HEK293 (cell line): ENCODE measurements around the gene THSD4.

Experiments
- CTCF ChIA-PET: fragments of 350-600 bp; formaldehyde crosslinking; extraction: SDS; loops from one replicate; lab custom pipeline; 2021; ENCODE audit warnings: antibody characterized with exemption; lab: Yijun Ruan, JAX
- POLR2A ChIA-PET: fragments of 300-600 bp; formaldehyde crosslinking; extraction: SDS; loops from one replicate; lab custom pipeline; 2020; ENCODE audit warnings: antibody characterized with exemption, inconsistent platforms; lab: Yijun Ruan, JAX
- H3K27ac ChIP-seq: fragments of 200-500 bp; sonication (Bioruptor generic); 2 replicates; pipeline ENCODE4 v1.5.1; 2014; ENCODE audit warnings: low read depth, low read length, control low read depth, inconsistent platforms; ENCODE audit errors: extremely low read depth
- H3K36me3 ChIP-seq, 2 experiments: fragments of 200-500 bp in 1 of 2; sonication (Bioruptor generic) in 1 of 2; 1 replicate in 1 of 2; 2 replicates in 1 of 2; pipeline ENCODE4 v1.5.1; 2014 to 2017; ENCODE audit warnings: inconsistent platforms in 2 of 2, low read length in 2 of 2; ENCODE audit not compliant: control insufficient read depth in 2 of 2, insufficient read depth in 1 of 2
- H3K4me1 ChIP-seq: fragments of 200-500 bp; sonication (Bioruptor generic); 2 replicates; pipeline ENCODE4 v1.5.1; 2014; ENCODE audit warnings: mild to moderate bottlenecking, low read length, inconsistent platforms; ENCODE audit not compliant: control insufficient read depth, insufficient read depth
- H3K4me3 ChIP-seq: 2 replicates; pipeline ENCODE4 v1.5.1; 2011; ENCODE audit warnings: low read depth, mild to moderate bottlenecking, control low read depth, low read length, moderate library complexity
- H3K9me3 ChIP-seq: fragments of 200-500 bp; sonication (Bioruptor generic); 2 replicates; pipeline ENCODE4 v1.5.1; 2014; ENCODE audit warnings: low read depth, low read length, inconsistent platforms; ENCODE audit not compliant: control insufficient read depth, insufficient read depth
- ELK4 ChIP-seq: IDR thresholded peaks from 2 replicates; pipeline ENCODE4 v1.6.1; 2011; ENCODE audit warnings: mild to moderate bottlenecking, low read depth, low read length, borderline replicate concordance
- GLIS2 ChIP-seq: fragments of 450-650 bp; formaldehyde crosslinking; IDR thresholded peaks from 2 replicates; pipeline ENCODE4 v1.5.1; 2016; ENCODE audit warnings: missing biosample characterization, missing genetic modification characterization
- OVOL3 ChIP-seq: fragments of 450-650 bp; formaldehyde crosslinking; IDR thresholded peaks from 2 replicates; pipeline ENCODE4 v1.5.1; 2016; ENCODE audit warnings: missing biosample characterization, missing genetic modification characterization
- PRDM2 ChIP-seq: fragments of 450-650 bp; formaldehyde crosslinking; IDR thresholded peaks from 2 replicates; pipeline ENCODE4 v1.5.1; 2016; ENCODE audit warnings: missing biosample characterization, missing genetic modification characterization, borderline replicate concordance
- ZBTB20 ChIP-seq: fragments of 450-650 bp; formaldehyde crosslinking; IDR thresholded peaks from 2 replicates; pipeline ENCODE4 v1.5.1; 2016; ENCODE audit warnings: missing biosample characterization, missing genetic modification characterization
- ZBTB44 ChIP-seq: fragments of 450-650 bp; IDR thresholded peaks from 2 replicates; pipeline ENCODE4 v1.5.1; 2018; ENCODE audit warnings: missing biosample characterization, mild to moderate bottlenecking, missing genetic modification characterization
- ZEB2 ChIP-seq: fragments of 450-650 bp; formaldehyde crosslinking; IDR thresholded peaks from 2 replicates; pipeline ENCODE4 v1.5.1; 2016; ENCODE audit warnings: missing biosample characterization, missing genetic modification characterization
- ZFHX2 ChIP-seq: fragments of 450-650 bp; formaldehyde crosslinking; conservative IDR thresholded peaks from 2 replicates; pipeline ENCODE4 v1.5.1; 2016; ENCODE audit warnings: missing biosample characterization, missing genetic modification characterization
- ZFP69B ChIP-seq: fragments of 450-650 bp; formaldehyde crosslinking; IDR thresholded peaks from 2 replicates; pipeline ENCODE4 v1.5.1; 2016; ENCODE audit warnings: missing biosample characterization, missing genetic modification characterization
- ZNF132 ChIP-seq: fragments of 450-650 bp; formaldehyde crosslinking; IDR thresholded peaks from 2 replicates; pipeline ENCODE4 v1.5.1; 2017; ENCODE audit warnings: missing biosample characterization, missing genetic modification characterization, borderline replicate concordance
- ZNF157 ChIP-seq: fragments of 450-650 bp; formaldehyde crosslinking; IDR thresholded peaks from 2 replicates; pipeline ENCODE4 v1.5.1; 2016; ENCODE audit warnings: missing biosample characterization, missing genetic modification characterization
- ZNF169 ChIP-seq: fragments of 450-650 bp; formaldehyde crosslinking; IDR thresholded peaks from 2 replicates; pipeline ENCODE4 v1.5.1; 2016; ENCODE audit warnings: missing biosample characterization, missing genetic modification characterization
- ZNF223 ChIP-seq: fragments of 450-650 bp; formaldehyde crosslinking; IDR thresholded peaks from 2 replicates; pipeline ENCODE4 v1.5.1; 2016; ENCODE audit warnings: missing biosample characterization, missing genetic modification characterization
- ZNF26 ChIP-seq: fragments of 450-650 bp; formaldehyde crosslinking; IDR thresholded peaks from 2 replicates; pipeline ENCODE4 v1.5.1; 2016; ENCODE audit warnings: missing biosample characterization, missing genetic modification characterization
- ZNF626 ChIP-seq: fragments of 450-650 bp; sonication (Bioruptor Pico); formaldehyde crosslinking; IDR thresholded peaks from 2 replicates; pipeline ENCODE4 v1.5.1; 2018; ENCODE audit warnings: missing biosample characterization, missing genetic modification characterization, inconsistent platforms
- ZNF639 ChIP-seq: fragments of 450-650 bp; formaldehyde crosslinking; IDR thresholded peaks from 2 replicates; pipeline ENCODE4 v1.5.1; 2016; ENCODE audit warnings: missing biosample characterization, missing genetic modification characterization
- ZNF645 ChIP-seq: fragments of 450-650 bp; formaldehyde crosslinking; IDR thresholded peaks from 2 replicates; pipeline ENCODE4; 2016; ENCODE audit warnings: missing biosample characterization, missing genetic modification characterization
- ZNF654 ChIP-seq: fragments of 450-650 bp; formaldehyde crosslinking; IDR thresholded peaks from 2 replicates; pipeline ENCODE4 v1.5.1; 2016; ENCODE audit warnings: low read depth, missing biosample characterization, missing genetic modification characterization
- ZNF701 ChIP-seq: fragments of 450-650 bp; formaldehyde crosslinking; IDR thresholded peaks from 2 replicates; pipeline ENCODE4 v1.5.1; 2016; ENCODE audit warnings: missing biosample characterization, missing genetic modification characterization
- ZNF792 ChIP-seq: fragments of 450-650 bp; formaldehyde crosslinking; IDR thresholded peaks from 2 replicates; pipeline ENCODE4 v1.5.1; 2016; ENCODE audit warnings: missing biosample characterization, missing genetic modification characterization
- ZSCAN4 ChIP-seq: fragments of 450-650 bp; formaldehyde crosslinking; IDR thresholded peaks from 2 replicates; pipeline ENCODE4 v1.5.1; 2017; ENCODE audit warnings: missing biosample characterization, missing genetic modification characterization

Gene THSD4

GRCh38 chr15:71199384-71200351, 84.4 kb downstream of the THSD4 start (continued):
- TF ChIP-seq PRDM2 (tag by site-specific recombination) (no peak), ZSCAN4 (tag by site-specific recombination) (peak; percentile 75), ZNF792 (tag by site-specific recombination) (no peak), ZBTB20 (0 out of 2 replicates have a peak, but pooled peaks have one; percentile 4), ZNF654 (tag by site-specific recombination) (no peak), ZFHX2 (tag by site-specific recombination) (peak; percentile 91), ELK4 (no peak), ZNF157 (0 out of 2 replicates have a peak, but pooled peaks have one; percentile 11), ZFP69B (no peak), ZNF132 (tag by site-specific recombination) (no peak), GLIS2 (no peak), ZNF701 (no peak), ZNF26 (tag by site-specific recombination) (no peak)

GRCh38 chr15:71201477-71201876, 86.2 kb downstream of the THSD4 start:
- ChIA-PET CTCF (interaction anchor here (0.9 kb wide), 1 partner anchor 86 kb away, joined by 5 read pairs; the partner anchor contains the start of gene THSD4), POLR2A (interaction anchor here (1.2 kb wide), 1 partner anchor 12 kb away, joined by 3 read pairs; no protein-coding TSS in a partner anchor)
- Histone ChIP-seq H3K4me1 (peaks cover 13% of the 10 kb centered on the region), H3K36me3 (no peaks in the 10 kb centered on the region), H3K27ac (peak overlapping the region; percentile 38), H3K4me3 (no peak overlapping the region), H3K9me3 (no peaks in the 10 kb centered on the region)
- TF ChIP-seq ZEB2 (tag by site-specific recombination): no peak
- TF ChIP-seq OVOL3: no peak
- TF ChIP-seq ZBTB44 (tag by site-specific recombination): 0 out of 2 replicates have a peak, but pooled peaks have one; percentile 54
- no peak for TF ChIP-seq ZNF639
- no peak for TF ChIP-seq ZNF169
- TF ChIP-seq ZNF645: no peak
- no peak for TF ChIP-seq ZNF626 (tag by site-specific recombination)
- no peak for TF ChIP-seq ZNF223
